Measurements from ENCODE around the gene CUL9. TPM values are rescaled to one million over a fixed set of nuclear protein-coding genes. Genes with fewer than 3 reads are reported as not detected.

Gene CUL9
- total and polyA plus RNA-seq, 5 donors from 2014 or later, result 22.5 to 81.2 (median 24.7) TPM

GRCh38 chr6:43170417-43170930 lies 11.5 kb upstream of the CUL9 start:
- no peaks in the 10 kb centered on the region for H3K9me3 Mint-ChIP-seq
- peaks cover 9 to 43% (median 35%) of the 10 kb centered on the region in 4 donors for H3K4me1 Mint-ChIP-seq
- H3K4me1 ChIP-seq (ENCODE audit: control insufficient read depth, insufficient read depth, low read length, poor library complexity, severe bottlenecking), result peaks cover 43% of the 10 kb centered on the region
- H3K36me3 Mint-ChIP-seq, result peaks cover 3% of the 10 kb centered on the region
- H3K4me3 Mint-ChIP-seq, result peak overlapping the region; percentile 86 to 98 (median 96)
- no peak for DNase-seq
- H3K4me3 ChIP-seq (ENCODE audit: low read depth, low read length), result peak overlapping the region; percentile 84
- no peaks in the 10 kb centered on the region for H3K27me3 ChIP-seq (ENCODE audit: control insufficient read depth, insufficient read depth, low read length)
- H3K36me3 ChIP-seq (ENCODE audit: control insufficient read depth, insufficient read depth, low read length), result peaks cover under 1% of the 10 kb centered on the region
- ATAC-seq (ENCODE audit: low read depth in 2 of 2), result no peak
- peaks cover 5% of the 10 kb centered on the region for H3K27me3 Mint-ChIP-seq
- H3K27ac ChIP-seq (ENCODE audit: insufficient read depth, low read length, poor library complexity, severe bottlenecking), result peak overlapping the region; percentile 91
- peak overlapping the region; percentile 98 to 100 (median 100) for H3K27ac Mint-ChIP-seq
- H3K9me3 ChIP-seq (ENCODE audit: control insufficient read depth in 2 of 2, low read length in 2 of 2), result no peaks in the 10 kb centered on the region

GRCh38 chr6:43170931-43171706 lies 10.9 kb upstream of the CUL9 start, which contains the start of gene SRF:
SRF (plus strand) TSS chr6:43171269; CDS start chr6:43171657, 388 bp downstream.
- no peaks in the 10 kb centered on the region for H3K9me3 ChIP-seq (ENCODE audit: control insufficient read depth in 2 of 2, low read length in 2 of 2)
- peak within 1 kb of the TSS; percentile 88 for H3K4me3 ChIP-seq (ENCODE audit: low read depth, low read length)
- peaks cover 3% of the 10 kb centered on the region for H3K36me3 Mint-ChIP-seq
- no peaks in the 10 kb centered on the region for H3K27me3 ChIP-seq (ENCODE audit: control insufficient read depth, insufficient read depth, low read length)
- H3K27me3 Mint-ChIP-seq, result peaks cover 5% of the 10 kb centered on the region
- H3K9me3 Mint-ChIP-seq, result no peaks in the 10 kb centered on the region
- peaks cover 49% of the 10 kb centered on the region for H3K4me1 ChIP-seq (ENCODE audit: control insufficient read depth, insufficient read depth, low read length, poor library complexity, severe bottlenecking)
- H3K36me3 ChIP-seq (ENCODE audit: control insufficient read depth, insufficient read depth, low read length), result peaks cover 7% of the 10 kb centered on the region
- H3K4me3 Mint-ChIP-seq, result peak within 1 kb of the TSS; percentile 96 to 98 (median 98)
- peak within 1 kb of the TSS; percentile 98 to 100 (median 100) for H3K27ac Mint-ChIP-seq
- DNase-seq (peak; percentile 98 to 99 (median 99)), ATAC-seq (ENCODE audit: low read depth in 2 of 2) (peak; percentile 75 to 77)
- H3K4me1 Mint-ChIP-seq, result peaks cover 9 to 50% (median 35%) of the 10 kb centered on the region in 4 donors
- H3K27ac ChIP-seq (ENCODE audit: insufficient read depth, low read length, poor library complexity, severe bottlenecking), result peak within 1 kb of the TSS; percentile 91

- H3K27me3 Mint-ChIP-seq, result peaks cover 5% of the 10 kb centered on the region
- peaks cover 9 to 50% (median 35%) of the 10 kb centered on the region in 4 donors for H3K4me1 Mint-ChIP-seq
- peaks cover 52% of the 10 kb centered on the region for H3K4me1 ChIP-seq (ENCODE audit: control insufficient read depth, insufficient read depth, low read length, poor library complexity, severe bottlenecking)
- peak in 2 of 3 donors; percentile 33 to 52 for DNase-seq
- no peaks in the 10 kb centered on the region for H3K9me3 Mint-ChIP-seq
- peak overlapping the region; percentile 88 for H3K4me3 ChIP-seq (ENCODE audit: low read depth, low read length)
- peaks cover 3% of the 10 kb centered on the region for H3K36me3 Mint-ChIP-seq
- peak overlapping the region; percentile 91 for H3K27ac ChIP-seq (ENCODE audit: insufficient read depth, low read length, poor library complexity, severe bottlenecking)
- H3K36me3 ChIP-seq (ENCODE audit: control insufficient read depth, insufficient read depth, low read length), result peaks cover 13% of the 10 kb centered on the region
- ATAC-seq (ENCODE audit: low read depth in 2 of 2), result no peak
- H3K9me3 ChIP-seq (ENCODE audit: control insufficient read depth in 2 of 2, low read length in 2 of 2), result no peaks in the 10 kb centered on the region
- no peaks in the 10 kb centered on the region for H3K27me3 ChIP-seq (ENCODE audit: control insufficient read depth, insufficient read depth, low read length)
- peak overlapping the region; percentile 91 to 97 (median 96) for H3K27ac Mint-ChIP-seq
- H3K4me3 Mint-ChIP-seq, result peak overlapping the region; percentile 96 to 98 (median 97)
These were observed 10.3 kb upstream of the CUL9 start for GRCh38 chr6:43171707-43172103.

GRCh38 chr6:43172104-43173007 lies 9.6 kb upstream of the CUL9 start:
- H3K4me1 ChIP-seq (ENCODE audit: control insufficient read depth, insufficient read depth, low read length, poor library complexity, severe bottlenecking), result peaks cover 52% of the 10 kb centered on the region

GRCh38 chr6:43173591-43174262 lies 8.3 kb upstream of the CUL9 start:
- Histone ChIP-seq H3K36me3 (ENCODE audit: control insufficient read depth, insufficient read depth, low read length) (peaks cover 27% of the 10 kb centered on the region), H3K4me1 (ENCODE audit: control insufficient read depth, insufficient read depth, low read length, poor library complexity, severe bottlenecking) (peaks cover 52% of the 10 kb centered on the region), H3K4me3 (ENCODE audit: low read depth, low read length) (peak overlapping the region; percentile 88), H3K27ac (ENCODE audit: insufficient read depth, low read length, poor library complexity, severe bottlenecking) (peak overlapping the region; percentile 91), H3K9me3 (ENCODE audit: control insufficient read depth in 2 of 2, low read length in 2 of 2) (no peaks in the 10 kb centered on the region), H3K27me3 (ENCODE audit: control insufficient read depth, insufficient read depth, low read length) (no peaks in the 10 kb centered on the region)
- H3K36me3 Mint-ChIP-seq, result peaks cover 14% of the 10 kb centered on the region
- H3K27me3 Mint-ChIP-seq, result peaks cover 5% of the 10 kb centered on the region
- peaks cover 0 to 1% (median 0%) of the 10 kb centered on the region in 7 donors for H3K9me3 Mint-ChIP-seq
- peak overlapping the region; percentile 91 to 97 (median 96) for H3K27ac Mint-ChIP-seq
- DNase-seq (peak; percentile 11 to 42 (median 28)), ATAC-seq (ENCODE audit: low read depth in 2 of 2) (no peak)
- H3K4me3 Mint-ChIP-seq, result peak overlapping the region; percentile 96 to 98 (median 97)
- H3K4me1 Mint-ChIP-seq, result peaks cover 9 to 52% (median 35%) of the 10 kb centered on the region in 4 donors

More at GRCh38 chr6:43172104-43173007, 9.6 kb upstream of the CUL9 start:
- H3K9me3 Mint-ChIP-seq, result no peaks in the 10 kb centered on the region
- peaks cover 9 to 50% (median 35%) of the 10 kb centered on the region in 4 donors for H3K4me1 Mint-ChIP-seq
- H3K36me3 Mint-ChIP-seq, result peaks cover 3% of the 10 kb centered on the region
- H3K27ac ChIP-seq (ENCODE audit: insufficient read depth, low read length, poor library complexity, severe bottlenecking), result peak overlapping the region; percentile 91
- H3K4me3 ChIP-seq (ENCODE audit: low read depth, low read length), result peak overlapping the region; percentile 88
- DNase-seq (peak; percentile 32 to 54 (median 53)), ATAC-seq (ENCODE audit: low read depth in 2 of 2) (no peak)
- H3K27me3 Mint-ChIP-seq, result peaks cover 5% of the 10 kb centered on the region
- no peaks in the 10 kb centered on the region for H3K27me3 ChIP-seq (ENCODE audit: control insufficient read depth, insufficient read depth, low read length)
- no peaks in the 10 kb centered on the region for H3K9me3 ChIP-seq (ENCODE audit: control insufficient read depth in 2 of 2, low read length in 2 of 2)
- H3K36me3 ChIP-seq (ENCODE audit: control insufficient read depth, insufficient read depth, low read length), result peaks cover 17% of the 10 kb centered on the region
- peak overlapping the region; percentile 91 to 97 (median 96) for H3K27ac Mint-ChIP-seq
- peak overlapping the region; percentile 96 to 98 (median 97) for H3K4me3 Mint-ChIP-seq

GRCh38 chr6:43174263-43175112 lies 7.5 kb upstream of the CUL9 start:
- ATAC-seq (ENCODE audit: low read depth in 2 of 2) (peak; percentile 73 to 76), DNase-seq (peak; percentile 88 to 99 (median 95))
- Mint-ChIP-seq H3K27ac (peak overlapping the region; percentile 91 to 97 (median 96)), H3K4me3 (peak overlapping the region; percentile 96 to 98 (median 97)), H3K27me3 (peaks cover 5% of the 10 kb centered on the region), H3K4me1 (peaks cover 9 to 53% (median 35%) of the 10 kb centered on the region in 4 donors), H3K9me3 (peaks cover 0 to 1% (median 0%) of the 10 kb centered on the region in 7 donors), H3K36me3 (peaks cover 14% of the 10 kb centered on the region)
- Histone ChIP-seq H3K27ac (ENCODE audit: insufficient read depth, low read length, poor library complexity, severe bottlenecking) (peak overlapping the region; percentile 91), H3K9me3 (ENCODE audit: control insufficient read depth in 2 of 2, low read length in 2 of 2) (no peaks in the 10 kb centered on the region), H3K4me1 (ENCODE audit: control insufficient read depth, insufficient read depth, low read length, poor library complexity, severe bottlenecking) (peaks cover 52% of the 10 kb centered on the region), H3K36me3 (ENCODE audit: control insufficient read depth, insufficient read depth, low read length) (peaks cover 34% of the 10 kb centered on the region), H3K27me3 (ENCODE audit: control insufficient read depth, insufficient read depth, low read length) (no peaks in the 10 kb centered on the region), H3K4me3 (ENCODE audit: low read depth, low read length) (peak overlapping the region; percentile 88)
